Stimulated activated CD4-positive, alpha-beta T cell treated with anti-CD3 and anti-CD28 coated beads, Interleukin-4, amount 100 ng/mL, for 48 hours (primary cell): ENCODE data around the gene SLC5A5.
A peak's percentile ranks its signal among the peaks of the same experiment; 100 is the strongest.
"Not testable (repeated sequence)": the region's sequence is repeated elsewhere in the genome, so short reads cannot be mapped to it uniquely, and the experiment has no call there.

Experiments used
- DNase-seq, 2 donors: peaks; one replicate each; pipeline ENCODE4 v3.0.0-alpha.2; 2020; ENCODE audit warnings: low read depth in 2 of 2

Gene SLC5A5

GRCh38 chr19:17919122-17919521 is 47.4 kb downstream of the SLC5A5 start:
- not testable (repeated sequence) for DNase-seq

GRCh38 chr19:17920527-17920926 is 48.8 kb downstream of the SLC5A5 start:
- DNase-seq: no peak

GRCh38 chr19:17922138-17922537 is 50.4 kb downstream of the SLC5A5 start:
- DNase-seq: no peak

GRCh38 chr19:17926044-17926443 is 54.3 kb downstream of the SLC5A5 start:
- no peak for DNase-seq

DNA sequence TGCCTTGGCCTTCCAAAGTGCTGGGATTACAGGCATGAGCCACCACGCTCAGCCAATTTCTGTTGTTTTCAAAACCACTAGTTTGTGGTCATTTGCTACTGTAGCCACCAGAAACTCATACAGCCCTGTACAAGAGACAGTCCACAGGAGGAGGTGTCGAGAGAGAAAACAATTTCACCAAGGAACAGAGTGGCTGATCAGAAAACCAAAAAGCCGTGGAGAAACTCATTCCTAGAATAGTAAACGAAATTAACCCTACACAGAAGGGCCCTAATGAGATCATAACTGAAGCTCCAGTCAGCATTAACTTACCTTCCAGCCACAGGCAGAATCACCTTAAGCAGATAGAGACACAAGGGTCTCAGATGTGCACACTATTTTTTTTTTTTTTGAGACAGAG is 57.3 kb downstream of the SLC5A5 start:
- no peak for DNase-seq

DNA sequence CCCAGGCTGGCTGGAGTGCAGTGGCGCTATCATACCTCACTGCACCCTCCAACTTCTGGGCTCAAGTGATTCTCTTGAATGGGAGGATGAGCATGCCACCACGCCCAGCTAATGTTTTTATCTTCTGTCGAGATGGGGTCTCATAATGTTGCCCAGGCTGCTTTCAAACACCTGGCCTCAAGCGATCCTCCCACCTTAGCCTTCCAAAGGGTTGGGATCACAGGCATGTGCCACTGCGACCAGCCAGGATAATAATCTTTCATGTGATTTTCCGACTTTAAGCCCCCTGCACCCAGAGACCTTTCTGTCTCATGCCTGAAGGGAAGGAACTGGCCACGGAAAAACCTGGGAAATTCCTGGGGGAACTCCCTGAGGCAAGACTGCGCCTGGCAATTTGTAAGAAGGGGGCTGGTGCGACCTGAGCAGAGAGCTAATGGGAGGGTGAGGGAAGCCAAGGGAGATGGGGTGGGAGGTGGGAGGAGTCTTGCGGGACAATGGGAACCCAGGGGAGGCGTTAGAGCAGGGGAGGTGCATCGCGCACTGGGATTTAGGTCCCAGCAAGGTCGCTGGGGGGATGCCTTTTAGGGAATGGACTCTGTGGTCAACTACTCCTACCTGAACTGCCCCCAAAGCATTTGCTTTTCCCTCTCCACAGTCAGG is 59.9 kb downstream of the SLC5A5 start:
- no peak for DNase-seq

DNA sequence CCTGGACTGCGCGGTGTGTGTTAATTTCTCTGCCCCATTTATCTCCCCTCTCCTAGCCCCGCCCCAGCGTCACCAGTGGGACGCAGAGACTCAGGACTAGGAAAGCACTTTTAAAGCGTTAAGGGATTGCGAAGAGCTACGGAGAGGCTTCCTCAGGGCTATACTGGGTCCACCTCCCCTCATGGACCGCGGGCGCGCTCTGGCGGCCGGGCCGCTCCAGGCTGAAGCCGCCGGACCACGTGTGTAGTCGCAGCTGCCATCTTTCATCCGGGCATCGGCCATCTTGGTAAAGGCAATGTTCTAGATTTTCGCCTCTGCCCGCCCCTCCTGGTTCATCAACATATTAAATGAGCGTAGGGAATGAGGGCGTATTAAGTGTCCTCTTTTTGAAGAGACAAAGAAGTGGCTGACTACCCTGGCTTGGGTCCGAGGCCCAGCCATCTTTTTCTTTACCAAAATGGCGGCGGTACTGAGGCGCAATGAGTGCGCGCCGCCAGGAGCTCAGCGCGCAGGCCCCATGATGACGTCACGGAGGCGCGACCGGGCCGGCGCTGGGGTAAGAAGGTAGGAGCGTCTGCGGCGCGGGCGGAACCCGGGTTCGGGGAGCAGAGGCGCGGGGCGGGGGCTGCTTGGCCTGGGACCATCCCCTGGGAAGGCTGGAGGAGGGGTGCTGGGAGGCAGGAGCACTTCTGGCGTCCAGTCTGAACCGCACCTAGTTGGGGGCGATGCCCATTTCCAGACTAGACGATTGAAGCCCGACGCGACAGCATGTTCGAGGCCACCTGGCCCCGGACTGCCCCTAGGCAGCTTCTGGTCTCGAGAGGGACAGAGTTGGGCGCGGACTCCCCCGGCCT is 61.0 kb downstream of the SLC5A5 start, which contains the start of gene CCDC124:
TSS of gene CCDC124 (plus strand) at position 531 of the 854 bp plus-strand sequence. CDS start 3,406 bp downstream, outside the sequence.
- peak; percentile 88 to 90 for DNase-seq

DNA sequence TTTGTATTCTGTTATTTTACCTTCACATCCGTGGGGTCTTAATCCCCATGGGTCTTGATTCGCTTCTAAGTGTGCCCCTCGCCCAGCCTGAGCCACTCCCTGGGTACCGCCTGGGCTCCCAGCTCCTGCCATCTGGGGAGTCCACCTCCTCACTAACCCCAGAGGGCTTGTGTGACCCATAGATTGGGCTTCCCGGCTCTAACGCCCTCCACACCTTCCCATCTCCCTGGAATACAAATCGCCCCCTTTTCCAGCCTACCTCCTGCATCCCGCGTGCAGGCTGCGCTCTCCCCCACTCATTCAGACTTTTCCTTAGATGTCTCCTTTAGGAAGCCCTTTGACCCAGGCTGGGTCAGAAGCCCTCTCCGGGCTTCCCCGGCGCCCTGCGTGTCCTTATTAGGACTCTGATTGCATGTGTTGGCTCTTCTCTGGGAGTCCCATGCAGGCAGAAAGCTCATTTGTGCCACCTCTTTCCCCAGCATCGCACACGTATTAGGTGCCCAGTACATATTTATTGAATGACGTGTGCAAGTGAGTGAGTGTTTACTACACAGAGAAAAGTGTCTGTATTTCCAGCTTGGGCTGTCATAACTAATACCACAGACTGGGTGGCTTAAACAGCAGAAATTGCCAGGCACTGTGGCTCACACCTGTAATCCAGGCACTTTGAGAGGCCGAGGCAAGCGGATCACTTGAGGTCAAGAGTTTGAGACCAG is 61.8 kb downstream of the SLC5A5 start:
- no peak for DNase-seq

DNA sequence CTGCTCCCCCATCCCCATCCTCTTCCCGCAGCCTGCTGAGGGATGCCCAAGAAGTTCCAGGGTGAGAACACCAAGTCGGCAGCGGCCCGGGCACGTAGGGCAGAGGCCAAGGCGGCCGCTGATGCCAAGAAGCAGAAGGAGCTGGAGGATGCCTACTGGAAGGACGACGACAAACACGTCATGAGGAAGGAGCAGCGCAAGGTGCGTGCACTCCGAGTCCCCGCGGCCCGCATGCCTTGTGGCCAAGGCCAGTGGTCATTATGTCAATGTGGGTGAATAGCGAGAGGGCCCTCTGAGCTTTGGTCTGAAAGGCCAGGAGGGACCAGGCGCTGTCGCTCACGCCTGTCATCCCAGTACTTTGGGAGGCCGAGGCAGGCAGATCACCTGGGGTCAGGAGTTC is 64.6 kb downstream of the SLC5A5 start:
- DNase-seq: no peak

DNA sequence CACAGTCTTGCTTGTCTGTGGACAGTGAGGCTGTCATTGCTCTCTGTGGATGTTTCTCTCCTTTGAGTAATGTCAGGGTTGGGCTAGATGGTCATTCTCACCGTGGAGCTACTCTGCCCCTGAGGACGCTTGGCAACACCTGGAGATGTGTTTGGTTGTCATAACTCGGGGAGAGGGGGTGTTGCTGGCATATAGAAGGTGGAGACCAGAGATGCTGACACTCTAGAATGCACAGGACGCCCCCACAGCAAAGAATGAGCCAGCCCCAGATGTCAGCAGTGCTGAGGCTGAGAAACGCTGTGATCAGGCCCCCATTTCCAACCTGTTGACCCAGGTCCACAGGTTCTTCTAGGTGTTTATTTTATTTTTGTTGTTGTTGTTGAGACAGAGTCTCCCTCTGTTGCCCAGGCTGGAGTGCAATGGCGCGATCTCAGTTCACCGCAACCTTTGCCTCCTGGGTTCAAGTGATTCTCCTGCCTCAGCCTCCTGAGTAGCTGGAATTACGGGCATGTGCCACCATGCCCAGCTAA is 65.7 kb downstream of the SLC5A5 start:
- no peak for DNase-seq

- DNase-seq: peak; percentile 74 to 83
These were observed 66.5 kb downstream of the SLC5A5 start for GRCh38 chr19:17938092-17938845.

GRCh38 chr19:17942181-17942580 is 70.4 kb downstream of the SLC5A5 start:
- DNase-seq: no peak

DNA sequence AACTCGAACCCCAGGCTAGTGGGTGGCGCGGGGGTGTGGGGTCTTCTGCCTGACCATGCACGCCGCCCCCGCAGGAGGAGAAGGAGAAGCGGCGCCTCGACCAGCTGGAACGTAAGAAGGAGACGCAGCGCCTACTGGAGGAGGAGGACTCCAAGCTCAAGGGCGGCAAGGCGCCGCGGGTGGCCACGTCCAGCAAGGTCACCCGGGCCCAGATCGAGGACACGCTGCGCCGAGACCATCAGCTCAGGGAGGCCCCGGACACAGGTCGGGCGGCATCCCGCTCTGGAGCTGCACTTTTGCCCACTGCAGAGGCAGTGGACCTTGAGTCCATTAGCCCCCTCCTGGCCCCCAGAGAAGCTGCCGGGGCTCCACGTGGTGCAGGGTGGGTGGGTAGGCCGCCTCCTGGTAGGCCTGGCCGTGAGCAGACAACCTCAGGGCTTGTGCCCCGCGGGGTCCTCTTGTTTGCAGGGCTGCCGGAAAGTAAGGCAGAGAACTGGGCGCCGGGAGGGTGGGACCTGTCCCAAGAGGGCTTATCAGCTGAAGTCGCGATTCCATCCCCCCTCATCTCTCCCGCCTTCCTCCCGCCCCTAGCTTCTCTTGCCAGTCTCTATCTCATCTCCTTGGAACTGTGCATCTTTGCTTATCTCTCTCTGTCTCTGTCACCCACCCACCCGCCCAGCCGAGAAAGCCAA is 71.0 kb downstream of the SLC5A5 start:
- no peak for DNase-seq

DNA sequence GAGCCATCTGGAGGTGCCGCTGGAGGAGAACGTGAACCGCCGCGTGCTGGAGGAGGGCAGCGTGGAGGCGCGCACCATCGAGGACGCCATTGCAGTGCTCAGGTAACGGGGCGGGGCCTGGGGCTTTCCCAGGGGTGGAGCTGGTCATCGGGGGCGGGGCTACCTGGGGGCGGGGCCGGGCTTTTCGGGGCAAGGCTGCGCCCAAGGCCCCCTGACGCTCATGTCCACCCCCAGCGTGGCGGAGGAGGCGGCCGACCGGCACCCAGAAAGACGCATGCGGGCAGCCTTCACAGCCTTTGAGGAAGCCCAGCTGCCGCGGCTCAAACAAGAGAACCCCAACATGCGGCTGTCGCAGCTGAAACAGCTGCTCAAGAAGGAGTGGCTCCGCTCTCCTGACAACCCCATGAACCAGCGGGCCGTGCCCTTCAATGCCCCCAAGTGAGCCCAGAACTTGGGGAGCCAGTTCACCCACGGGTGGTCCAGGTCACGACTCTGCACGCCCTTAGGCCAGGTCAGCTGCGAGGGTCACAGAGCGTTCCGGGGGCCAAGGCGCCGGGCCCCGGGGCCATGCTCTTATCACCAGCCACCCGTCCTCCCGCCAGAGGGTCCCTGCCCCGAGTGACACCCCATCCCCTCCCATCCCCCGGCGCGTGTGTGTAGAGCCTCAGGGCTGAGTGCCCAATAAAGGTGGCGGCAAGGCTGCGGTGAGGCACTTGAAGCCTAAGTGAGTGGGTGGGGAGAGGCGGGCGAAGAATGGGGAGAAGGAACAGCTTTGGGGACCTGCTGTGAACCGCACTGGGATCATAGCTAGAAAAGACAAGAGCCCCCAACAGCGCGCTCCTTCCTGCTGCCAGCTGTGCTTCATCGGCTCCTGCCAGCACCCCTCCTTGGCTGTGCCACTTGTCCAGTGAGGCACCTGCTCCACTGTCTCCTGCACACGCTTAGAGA is 71.8 kb downstream of the SLC5A5 start:
- no peak for DNase-seq

DNA sequence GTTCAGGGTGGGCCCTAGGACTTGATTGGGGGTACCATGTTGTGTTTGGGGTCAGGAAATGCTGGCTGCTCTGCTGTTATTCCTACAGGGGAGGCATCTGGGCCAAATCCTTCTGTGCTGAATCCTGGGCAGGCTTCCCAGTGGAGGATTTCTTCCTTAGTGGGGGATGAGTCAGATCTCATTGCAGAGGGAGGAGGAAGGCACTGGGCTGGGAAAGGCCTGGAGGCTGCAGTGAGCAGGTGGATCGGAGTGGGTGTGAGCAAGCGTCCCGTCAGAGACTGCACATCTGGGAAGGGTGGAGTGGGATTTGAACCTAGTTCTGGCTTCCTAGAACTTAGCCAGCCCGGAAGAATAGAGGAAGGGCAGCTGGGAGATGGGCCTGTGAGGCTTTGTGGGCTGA is 72.6 kb downstream of the SLC5A5 start:
- DNase-seq: no peak
